ENCODE measurements around the gene TMEM39A.

The TMEM39A gene

GRCh38 chr3:119506631-119507030 is 43.2 kb upstream of the TMEM39A start:
- TF ChIP-seq CREB1 (IDR thresholded peaks at IDR 0.05; ENCODE audit: low read depth), result no peak
- no peak for TF ChIP-seq MAX (IDR thresholded peaks at IDR 0.05)
- no peak for TF ChIP-seq FOXM1 (IDR thresholded peaks at IDR 0.05; ENCODE audit: borderline replicate concordance, low read depth)
- TF ChIP-seq EP300 (IDR thresholded peaks at IDR 0.05; ENCODE audit: borderline replicate concordance), result no peak
- no peak for TF ChIP-seq RAD21 (IDR thresholded peaks at IDR 0.05; ENCODE audit: low read depth)
- no peak for TF ChIP-seq REST (IDR thresholded peaks at IDR 0.05; ENCODE audit: low read depth)
- TF ChIP-seq USF1 (IDR thresholded peaks at IDR 0.05), result no peak
- no peak for TF ChIP-seq YY1 (IDR thresholded peaks at IDR 0.05; ENCODE audit: low read depth)
- TF ChIP-seq ZBTB7A (IDR thresholded peaks at IDR 0.05; ENCODE audit: low read depth), result no peak
- no peak for TF ChIP-seq CEBPB (IDR thresholded peaks at IDR 0.05)
- no peak for TF ChIP-seq TCF12 (IDR thresholded peaks at IDR 0.05; ENCODE audit: low read depth)
- TF ChIP-seq EGR1 (IDR thresholded peaks at IDR 0.05), result no peak
- TF ChIP-seq TEAD4 (IDR thresholded peaks at IDR 0.05), result no peak
- TF ChIP-seq NFIC (IDR thresholded peaks at IDR 0.05), result no peak
- no peak for TF ChIP-seq TAF1 (IDR thresholded peaks at IDR 0.05; ENCODE audit: low read depth)

GRCh38 chr3:119500901-119501300 is 37.5 kb upstream of the TMEM39A start:
- TF ChIP-seq REST (IDR thresholded peaks at IDR 0.05; ENCODE audit: low read depth), result no peak

GRCh38 chr3:119500265-119500664 is 36.9 kb upstream of the TMEM39A start:
- TF ChIP-seq REST (IDR thresholded peaks at IDR 0.05; ENCODE audit: low read depth) (no peak), EGR1 (IDR thresholded peaks at IDR 0.05) (no peak), CREB1 (IDR thresholded peaks at IDR 0.05; ENCODE audit: low read depth) (no peak), TCF12 (IDR thresholded peaks at IDR 0.05; ENCODE audit: low read depth) (no peak), RAD21 (IDR thresholded peaks at IDR 0.05; ENCODE audit: low read depth) (no peak), YY1 (IDR thresholded peaks at IDR 0.05; ENCODE audit: low read depth) (no peak), EP300 (IDR thresholded peaks at IDR 0.05; ENCODE audit: borderline replicate concordance) (no peak), ZBTB7A (IDR thresholded peaks at IDR 0.05; ENCODE audit: low read depth) (no peak), MAX (IDR thresholded peaks at IDR 0.05) (no peak), CEBPB (IDR thresholded peaks at IDR 0.05) (no peak), TEAD4 (IDR thresholded peaks at IDR 0.05) (no peak), TAF1 (IDR thresholded peaks at IDR 0.05; ENCODE audit: low read depth) (no peak), FOXM1 (IDR thresholded peaks at IDR 0.05; ENCODE audit: borderline replicate concordance, low read depth) (no peak), NFIC (IDR thresholded peaks at IDR 0.05) (no peak), USF1 (IDR thresholded peaks at IDR 0.05) (no peak)

GRCh38 chr3:119498186-119499011 is 35.0 kb upstream of the TMEM39A start, which contains the start of gene TIMMDC1:
Gene TIMMDC1, plus strand, starts transcription at chr3:119498547. Its CDS starts 187 bp downstream, at chr3:119498734.
- TF ChIP-seq RAD21 (IDR thresholded peaks at IDR 0.05; ENCODE audit: low read depth), result no peak
- no peak for TF ChIP-seq TEAD4 (IDR thresholded peaks at IDR 0.05)
- TF ChIP-seq EP300 (IDR thresholded peaks at IDR 0.05; ENCODE audit: borderline replicate concordance), result 0 out of 2 replicates have a peak, but pooled peaks have one; percentile 10
- peak; percentile 92 for TF ChIP-seq TAF1 (IDR thresholded peaks at IDR 0.05; ENCODE audit: low read depth)
- no peak for TF ChIP-seq USF1 (IDR thresholded peaks at IDR 0.05)
- TF ChIP-seq CREB1 (IDR thresholded peaks at IDR 0.05; ENCODE audit: low read depth), result peak; percentile 54; the same call in 1 of the 2 replicates
- TF ChIP-seq NFIC (IDR thresholded peaks at IDR 0.05), result peak; percentile 38
- peak; percentile 41 for TF ChIP-seq YY1 (IDR thresholded peaks at IDR 0.05; ENCODE audit: low read depth)
- peak; percentile 87 for TF ChIP-seq MAX (IDR thresholded peaks at IDR 0.05)
- TF ChIP-seq TCF12 (IDR thresholded peaks at IDR 0.05; ENCODE audit: low read depth), result peak; percentile 79; the same call in 1 of the 2 replicates
- TF ChIP-seq EGR1 (IDR thresholded peaks at IDR 0.05), result peak; percentile 63; the same call in 1 of the 2 replicates
